ENCODE measurements around the gene C1orf56. TPM values are rescaled to one million over a fixed set of nuclear protein-coding genes. Genes with fewer than 3 reads are reported as not detected.
A peak's percentile ranks its signal among the peaks of the same experiment; 100 is the strongest.

Gene C1orf56
- total RNA-seq = 1.1 and 1.4 TPM in 2 replicates

- DNase-seq (ENCODE audit: low read depth, low spot score) = no peak
Observed at GRCh38 chr1:151047591-151047924, at the start of gene C1orf56. Gene C1orf56 (plus strand): TSS chr1:151047751. CDS start chr1:151047848, 97 bp downstream.

GRCh38 chr1:150997949-150998348 lies 49.6 kb upstream of the C1orf56 start:
- DNase-seq (ENCODE audit: low read depth, low spot score) = no peak

GRCh38 chr1:150999051-150999674 lies 48.4 kb upstream of the C1orf56 start:
- peak; percentile 40 for DNase-seq (ENCODE audit: low read depth, low spot score)

DNA sequence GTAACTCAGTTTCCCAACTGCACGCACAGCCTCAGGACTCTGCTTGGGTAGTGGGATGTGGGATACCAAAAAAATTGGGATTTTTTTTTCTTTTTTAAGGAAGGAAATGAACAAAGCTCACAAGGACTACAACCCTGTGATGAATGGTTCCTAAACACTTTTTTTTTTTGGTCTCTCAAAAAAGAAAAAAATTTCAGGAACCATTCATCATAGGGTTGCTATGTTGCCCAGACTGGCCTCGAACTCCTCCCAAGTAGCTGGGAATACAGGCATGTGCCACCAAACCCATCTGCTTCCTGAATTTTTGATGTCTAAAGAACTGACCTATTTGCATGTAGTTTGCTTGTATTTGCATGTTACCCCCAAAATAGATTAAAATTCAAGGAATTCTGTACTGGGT lies 47.6 kb upstream of the C1orf56 start:
- no peak for DNase-seq (ENCODE audit: low read depth, low spot score)

- no peak for DNase-seq (ENCODE audit: low read depth, low spot score)
Observed at GRCh38 chr1:151000408-151000807, 47.1 kb upstream of the C1orf56 start.

GRCh38 chr1:151001602-151002001 lies 45.9 kb upstream of the C1orf56 start:
- DNase-seq (ENCODE audit: low read depth, low spot score) = no peak

DNA sequence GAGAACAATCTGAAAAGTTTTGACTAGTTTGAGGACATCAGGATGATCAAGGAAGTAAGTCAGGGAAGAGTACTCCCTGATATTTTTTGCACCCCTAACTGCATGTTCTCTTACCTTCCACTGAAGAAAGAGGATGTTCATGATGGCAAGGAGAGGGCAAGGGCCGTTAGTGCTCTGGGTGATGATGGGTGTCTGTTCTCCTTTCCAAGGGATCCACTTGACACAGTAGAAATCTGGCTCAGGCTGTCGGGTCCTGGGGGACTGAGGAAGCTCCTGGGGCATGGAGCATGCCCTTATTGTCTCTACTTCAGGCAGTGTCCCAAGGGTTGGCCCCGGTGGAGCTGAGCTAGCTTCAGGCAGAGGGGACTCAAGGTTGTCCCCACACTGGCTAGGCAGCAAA lies 45.5 kb upstream of the C1orf56 start:
- no peak for DNase-seq (ENCODE audit: low read depth, low spot score)

GRCh38 chr1:151002611-151003010 lies 44.9 kb upstream of the C1orf56 start:
- no peak for DNase-seq (ENCODE audit: low read depth, low spot score)

- DNase-seq (ENCODE audit: low read depth, low spot score) = no peak
Observed at GRCh38 chr1:151003180-151003579, 44.4 kb upstream of the C1orf56 start.

DNA sequence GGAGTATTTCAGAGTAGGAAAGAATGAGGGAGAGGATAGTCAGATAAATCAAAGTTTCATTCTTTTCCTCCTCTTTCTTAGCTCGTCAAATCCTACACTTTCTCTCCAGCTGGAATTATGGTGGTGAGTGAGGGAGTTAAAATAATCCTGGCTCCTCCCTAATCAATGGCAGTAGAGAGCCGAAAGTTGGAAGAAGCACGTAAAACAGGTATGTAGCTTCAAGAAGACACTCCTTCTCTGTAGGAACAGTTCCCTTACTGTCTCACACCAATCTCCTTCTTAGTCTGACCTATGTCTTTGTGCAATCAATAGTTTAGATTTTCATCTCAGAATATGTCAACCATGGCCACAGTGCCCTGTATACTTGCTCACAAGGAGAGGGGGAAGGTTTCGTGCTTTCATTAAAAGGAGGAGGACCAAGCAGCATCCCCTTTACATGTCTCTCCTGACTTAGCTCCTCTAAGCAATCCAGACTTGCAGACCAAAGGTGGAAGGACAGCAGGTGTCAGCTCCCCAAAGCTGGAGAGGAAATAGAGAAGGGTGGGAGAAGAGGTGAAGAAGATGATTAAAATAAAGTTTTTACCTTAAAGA lies 41.7 kb upstream of the C1orf56 start:
- DNase-seq (ENCODE audit: low read depth, low spot score) = no peak

- peak; percentile 71 for DNase-seq (ENCODE audit: low read depth, low spot score)
Observed at GRCh38 chr1:151006327-151007052, 41.1 kb upstream of the C1orf56 start, which contains the start of gene MINDY1. Gene MINDY1 (minus strand): TSS chr1:151006902. CDS start chr1:151002617, 4,285 bp downstream.

DNA sequence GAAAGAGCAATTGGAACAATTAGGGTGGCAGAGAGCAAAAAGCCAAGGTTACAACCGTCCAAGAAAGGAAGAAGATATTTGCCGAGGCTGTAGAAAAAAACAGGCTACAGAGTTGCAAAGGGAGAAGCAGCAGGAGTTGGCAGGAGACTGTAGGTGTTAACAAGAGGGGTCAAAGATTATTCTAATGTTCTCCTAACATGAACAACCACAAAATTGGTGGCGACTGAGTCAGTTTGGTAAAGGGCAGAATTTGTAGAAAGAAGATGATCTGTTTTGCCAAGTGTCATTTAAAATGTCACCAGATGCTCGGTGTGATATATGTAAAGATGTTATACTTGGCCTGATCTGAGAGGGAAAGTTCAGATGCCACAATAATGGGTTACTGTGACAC lies 39.7 kb upstream of the C1orf56 start:
- no peak for DNase-seq (ENCODE audit: low read depth, low spot score)

- DNase-seq (ENCODE audit: low read depth, low spot score) = peak; percentile 95
Observed at GRCh38 chr1:151008244-151009205, 39.0 kb upstream of the C1orf56 start, which contains the start of gene PRUNE1. Gene PRUNE1 (plus strand): TSS chr1:151008449. CDS start chr1:151008633, 184 bp downstream.

DNA sequence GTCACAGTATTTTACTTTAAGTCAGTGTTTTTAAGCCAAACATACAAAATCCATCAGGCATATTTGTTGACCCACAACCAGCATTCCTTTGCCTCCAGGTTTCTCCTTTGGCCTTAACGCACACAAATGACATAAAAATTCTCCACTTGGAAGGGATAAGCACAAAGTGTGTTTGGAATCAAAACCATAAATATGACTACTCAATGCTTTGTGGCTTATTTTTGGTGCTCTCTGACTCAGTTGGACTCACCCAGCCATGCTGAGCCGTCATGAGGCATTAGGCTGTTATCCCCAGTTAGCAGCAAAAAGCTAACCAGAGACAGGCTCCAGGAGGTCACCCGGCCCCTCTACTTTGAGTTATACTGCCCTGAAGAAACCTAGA lies 38.4 kb upstream of the C1orf56 start:
- DNase-seq (ENCODE audit: low read depth, low spot score) = no peak

DNA sequence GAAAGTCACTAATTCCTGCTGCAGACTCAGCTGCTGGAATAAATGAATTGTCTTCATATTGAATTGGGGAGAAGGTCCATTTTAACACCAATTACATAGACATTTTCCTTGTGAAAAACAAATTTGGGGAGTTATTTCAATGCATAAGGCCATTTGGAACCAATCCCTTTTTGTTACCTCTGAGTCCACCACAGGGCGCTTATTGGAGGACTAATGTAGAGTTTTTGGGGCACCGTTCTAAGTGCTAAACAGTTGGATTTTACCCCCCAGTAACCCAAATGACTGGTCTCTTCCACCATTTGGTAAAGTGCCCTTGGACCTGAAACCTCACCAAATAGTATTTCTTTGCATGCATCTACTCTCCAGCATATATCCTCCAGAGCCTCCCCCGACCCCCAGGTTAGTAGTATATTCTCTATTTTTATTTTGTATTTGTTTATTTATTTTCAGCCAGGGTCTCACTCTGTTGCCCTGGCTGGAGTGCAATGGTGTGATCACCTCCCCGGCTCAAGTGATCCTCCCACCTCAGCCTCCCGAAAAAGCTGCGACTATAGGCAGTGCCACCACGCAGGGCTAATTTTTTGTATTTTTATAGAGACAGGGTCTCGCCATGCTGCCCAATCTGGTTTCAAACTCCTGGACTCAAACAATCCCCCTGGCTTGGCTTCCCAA lies 37.7 kb upstream of the C1orf56 start:
- no peak for DNase-seq (ENCODE audit: low read depth, low spot score)

DNA sequence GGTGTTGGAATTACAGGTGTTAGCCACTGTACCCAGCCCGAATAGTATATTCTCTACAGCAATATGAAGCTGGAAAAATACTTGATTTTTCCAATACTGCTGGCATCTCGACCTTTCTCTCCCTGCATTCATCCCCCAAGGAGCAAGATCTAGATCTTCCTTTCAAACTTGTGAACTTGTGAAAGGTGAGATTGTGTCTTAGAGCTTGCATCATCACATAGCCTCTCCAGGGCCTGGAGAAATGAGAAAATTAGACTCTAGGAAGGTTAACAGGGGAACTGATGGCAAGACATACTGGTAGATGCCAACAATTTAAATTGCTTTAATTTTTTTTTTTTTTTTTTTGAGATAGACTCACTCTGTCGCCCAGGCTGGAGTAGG lies 37.2 kb upstream of the C1orf56 start:
- DNase-seq (ENCODE audit: low read depth, low spot score) = no peak

- DNase-seq (ENCODE audit: low read depth, low spot score) = no peak
Observed at GRCh38 chr1:151011154-151011850, 36.2 kb upstream of the C1orf56 start.

GRCh38 chr1:151012684-151013471 lies 34.7 kb upstream of the C1orf56 start:
- DNase-seq (ENCODE audit: low read depth, low spot score) = no peak

GRCh38 chr1:151013518-151013917 lies 34.0 kb upstream of the C1orf56 start:
- no peak for DNase-seq (ENCODE audit: low read depth, low spot score)

Data from pulmonary artery endothelial cell (primary cell).